HCT116 (cell line): ENCODE results near the gene SEMA3G. TPM values are rescaled to one million over a fixed set of nuclear protein-coding genes. Genes with fewer than 3 reads are reported as not detected.

Experiments used
- ATAC-seq: fragments of 200-7000 bp; cut with Tn5 transposase; 2 replicates; pipeline ENCODE4 v1.9.1; 2020; ENCODE audit warnings: mild to moderate bottlenecking, moderate library complexity
- BruUV-seq: library from RNA; stranded (reverse); fragments of 400-500 nt; replicated peaks from 2 replicates; lab custom pipeline; 2021; lab: Mats Ljungman, UMichigan
- CTCF ChIA-PET: fragments of 300-600 bp; sonication (Branson Sonifier 250); formaldehyde crosslinking; loops from one replicate; lab custom pipeline; 2021; ENCODE audit warnings: antibody characterized with exemption; lab: Charles Lee
- POLR2A ChIA-PET: fragments of 300-600, 350-600 bp; sonication (Branson Sonifier 250); formaldehyde crosslinking; loops from one replicate; lab custom pipeline; 2021; ENCODE audit warnings: antibody characterized with exemption; lab: Charles Lee
- RAD21 ChIA-PET, 2 experiments: fragments of 300-600 bp; sonication (Branson Sonifier 250); formaldehyde crosslinking; loops; one replicate each; lab custom pipeline; 2023; ENCODE audit warnings: low total read pairs in 2 of 2; ENCODE audit not compliant: uncharacterized antibody in 2 of 2, unreplicated experiment in 2 of 2, low non-redundant PET in 1 of 2; lab: Charles Lee
- DNase-seq: peaks from one replicate; pipeline ENCODE4 v3.0.0-alpha.2; 2010; ENCODE audit warnings: low read depth, low spot score
- H2AFZ ChIP-seq: fragments of 200-600 bp; shearing (Covaris generic), sonication (generic); 2 replicates; pipeline ENCODE4 v1.6.1; 2017; ENCODE audit warnings: low read depth, mixed run types, mixed read lengths, antibody characterized with exemption, low read length; ENCODE audit not compliant: poor library complexity, severe bottlenecking
- H3K27ac ChIP-seq: 2 replicates; pipeline ENCODE4 v1.5.1; 2012; ENCODE audit warnings: low read depth, low read length
- H3K27me3 ChIP-seq: fragments of 200-600 bp; sonication (generic); 2 replicates; pipeline ENCODE4 v1.6.1; 2016; ENCODE audit warnings: mixed run types, low read length, mixed read lengths; ENCODE audit not compliant: insufficient read depth
- H3K36me3 ChIP-seq, 2 experiments: fragments of 200-500 bp in 1 of 2; fragments of 200-600 bp in 1 of 2; sonication (Bioruptor generic) in 1 of 2; sonication (generic) in 1 of 2; 2 replicates each; pipeline versions ENCODE4 v1.5.1 to v1.6.1; 2014 to 2016; ENCODE audit warnings: low read length in 2 of 2, inconsistent platforms in 1 of 2, mixed read lengths in 1 of 2, mixed run types in 1 of 2; ENCODE audit not compliant: insufficient read depth in 2 of 2, control insufficient read depth in 1 of 2
- H3K4me1 ChIP-seq, 2 experiments: fragments of 200-600 bp in 1 of 2; sonication (generic) in 1 of 2; 2 replicates each; pipeline versions ENCODE4 v1.5.1 to v1.6.1; 2012 to 2017; ENCODE audit warnings: low read length in 2 of 2, inconsistent platforms in 1 of 2, mild to moderate bottlenecking in 1 of 2, mixed read lengths in 1 of 2, mixed run types in 1 of 2, moderate library complexity in 1 of 2; ENCODE audit not compliant: insufficient read depth in 2 of 2, control insufficient read depth in 1 of 2
- H3K4me2 ChIP-seq: fragments of 200-600 bp; sonication (generic); 2 replicates; pipeline ENCODE4 v1.6.1; 2017; ENCODE audit warnings: mixed run types, low read length, mixed read lengths
- H3K4me3 ChIP-seq, 2 experiments: fragments of 200-600 bp in 1 of 2; sonication (generic) in 1 of 2; replicated peaks in 1 of 2; 2 replicates each; pipeline ENCODE4 v1.5.1; 2011 to 2016; ENCODE audit warnings: low read length in 2 of 2, control low read depth in 1 of 2, low read depth in 1 of 2, mild to moderate bottlenecking in 1 of 2, mixed read lengths in 1 of 2, mixed run types in 1 of 2
- H3K79me2 ChIP-seq: fragments of 200-600 bp; sonication (generic); 2 replicates; pipeline ENCODE4 v1.6.1; 2017; ENCODE audit warnings: mild to moderate bottlenecking, mixed run types, low read length, moderate library complexity, mixed read lengths; ENCODE audit not compliant: insufficient read depth
- H3K9ac ChIP-seq: fragments of 200-600 bp; sonication (generic); 2 replicates; pipeline ENCODE4 v1.6.1; 2016; ENCODE audit warnings: low read length, mixed read lengths
- H3K9me2 ChIP-seq: fragments of 200-600 bp; sonication (generic), shearing (Covaris generic); 2 replicates; pipeline ENCODE4 v1.6.1; 2017; ENCODE audit warnings: mixed run types, mild to moderate bottlenecking, moderate library complexity; ENCODE audit not compliant: insufficient read depth
- H3K9me3 ChIP-seq, 2 experiments: fragments of 200-500 bp in 1 of 2; fragments of 200-600 bp in 1 of 2; sonication (Bioruptor generic) in 1 of 2; sonication (generic) in 1 of 2; 2 replicates each; pipeline ENCODE4 v1.6.1; 2014 to 2017; ENCODE audit warnings: low read length in 2 of 2, mixed read lengths in 2 of 2, inconsistent platforms in 1 of 2, low read depth in 1 of 2, mild to moderate bottlenecking in 1 of 2, mixed run types in 1 of 2, moderate library complexity in 1 of 2; ENCODE audit not compliant: control insufficient read depth in 1 of 2, insufficient read depth in 1 of 2
- H4K20me1 ChIP-seq: fragments of 200-600 bp; sonication (generic), shearing (Covaris generic); 2 replicates; pipeline ENCODE4 v1.6.1; 2017; ENCODE audit warnings: mixed run types, mild to moderate bottlenecking, moderate library complexity; ENCODE audit not compliant: insufficient read depth
- FOSL1 ChIP-seq: IDR thresholded peaks from 2 replicates; pipeline ENCODE4 v1.6.1; 2012; ENCODE audit warnings: low read depth
- SP1 ChIP-seq: IDR thresholded peaks from 2 replicates; pipeline ENCODE4 v1.6.1; 2012; ENCODE audit warnings: low read depth
- YY1 ChIP-seq: IDR thresholded peaks from 2 replicates; pipeline ENCODE4 v1.6.1; 2011; ENCODE audit warnings: low read length, low read depth, moderate library complexity, mild to moderate bottlenecking; ENCODE audit not compliant: insufficient replicate concordance; ENCODE audit errors: extremely low read depth
- intact Hi-C: fragments of 100-400 bp; cut with micrococcal nuclease; formaldehyde crosslinking; loops from 2 replicates; pipeline ENCODE4 v1.10.0; 2022
- total RNA-seq: library from RNA; stranded (reverse); gene quantifications from one replicate; pipeline ENCODE4 v1.2.1, GENCODE V29; 2021; ENCODE audit not compliant: unreplicated experiment
- TF ChIP-seq, protein P1 (sequence below): IDR thresholded peaks from 2 replicates; pipeline ENCODE4 v1.6.1; 2011; ENCODE audit warnings: mild to moderate bottlenecking, low read length, moderate library complexity; ENCODE audit not compliant: insufficient replicate concordance; ENCODE audit errors: extremely low read depth
- TF ChIP-seq, protein P2 (sequence below): IDR thresholded peaks from 2 replicates; pipeline ENCODE4 v1.6.1; 2012
- TF ChIP-seq, protein P3 (sequence below): IDR thresholded peaks from 2 replicates; pipeline ENCODE4 v1.6.1; 2012

Gene SEMA3G
- total RNA-seq, 1 experiment from 2014 or later: 4.2 TPM

DNA sequence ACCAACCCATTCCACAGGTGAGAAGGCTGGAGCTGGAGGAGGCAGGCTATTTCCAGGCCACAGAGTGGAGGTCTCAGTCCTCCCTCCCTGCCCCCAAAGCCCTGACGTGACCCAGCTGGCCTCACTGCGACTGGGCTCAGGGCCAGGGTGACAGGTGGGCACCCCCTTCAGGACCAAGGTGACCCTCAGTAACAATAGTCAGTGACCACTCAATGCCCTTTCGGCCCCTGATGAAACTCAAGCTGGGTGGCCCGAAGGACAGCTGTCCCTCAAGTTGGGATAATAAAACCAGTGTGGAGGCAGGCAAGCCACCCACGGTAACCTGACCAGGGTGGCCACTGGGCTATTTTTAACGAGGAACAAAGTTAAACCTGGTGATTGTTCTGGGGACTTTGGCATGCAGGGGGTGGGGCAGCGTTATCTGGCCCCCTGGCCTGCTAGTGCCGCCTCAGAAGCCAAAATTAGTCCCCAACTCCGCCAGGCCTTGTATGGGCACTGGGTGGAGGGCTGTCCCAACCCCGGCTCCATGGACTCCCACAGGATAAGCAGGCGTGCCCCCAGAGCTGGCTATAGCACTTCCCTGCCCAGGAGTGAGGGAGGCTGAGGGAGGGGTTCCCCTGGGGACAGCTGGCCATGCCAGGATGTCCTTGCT is 7.8 kb upstream of the SEMA3G start:
- H3K79me2 ChIP-seq: peaks cover 22% of the 10 kb centered on the region
- H3K4me1 ChIP-seq: peaks cover 46 to 71% of the 10 kb centered on the region in 2 experiments
- H3K9me3 ChIP-seq: no peaks in the 10 kb centered on the region
- no peaks in the 10 kb centered on the region for H4K20me1 ChIP-seq
- peak overlapping the region; percentile 89 for H3K4me2 ChIP-seq
- TF ChIP-seq YY1: no peak
- no peak for DNase-seq
- H3K9ac ChIP-seq: 0 out of 2 replicates have a peak overlapping the region, but pooled peaks have one; percentile 18
- H3K27me3 ChIP-seq: no peaks in the 10 kb centered on the region
- intact Hi-C loops: no loop called here
- RAD21 ChIA-PET: interaction anchor here in 1 of 2 experiments (0.8 kb wide), 1 partner anchor 25 kb away, joined by 3 read pairs; no protein-coding TSS in a partner anchor
- peak overlapping the region in 1 of 2 experiments; percentile 2; a peak in 1 of 4 replicates for H3K4me3 ChIP-seq
- ATAC-seq: no peak
- no peaks in the 10 kb centered on the region for H3K9me2 ChIP-seq
- POLR2A ChIA-PET: no interaction called here
- peak overlapping the region; percentile 36; the same call in 1 of the 2 replicates for H3K27ac ChIP-seq
- no TSS peak for BruUV-seq
- no peak overlapping the region for H2AFZ ChIP-seq
- peaks cover 2 to 9% of the 10 kb centered on the region in 2 experiments; a peak in 3 of 4 replicates for H3K36me3 ChIP-seq
- CTCF ChIA-PET: no interaction called here

DNA sequence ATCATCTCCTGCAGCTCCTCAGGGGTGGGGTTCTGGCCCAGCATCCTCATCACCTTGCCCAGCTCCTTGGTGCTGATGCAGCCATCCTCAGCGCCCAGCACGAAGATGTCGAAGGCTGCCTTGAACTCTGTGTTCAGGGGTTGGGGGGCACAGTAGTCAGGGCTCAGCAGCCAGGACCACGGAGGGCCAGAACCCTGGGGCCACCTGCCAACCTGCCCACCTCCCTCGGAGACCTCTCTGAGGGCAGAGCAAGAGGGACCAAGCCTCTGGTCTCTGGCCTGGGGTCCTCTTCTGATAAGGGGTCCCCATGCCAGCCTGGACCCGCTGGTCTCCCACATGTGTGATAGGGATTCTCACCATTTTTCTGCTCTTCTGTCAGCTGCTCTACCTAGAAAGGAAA is 7.2 kb upstream of the SEMA3G start:
- H3K79me2 ChIP-seq: peaks cover 17% of the 10 kb centered on the region
- TF ChIP-seq, protein P1, sequence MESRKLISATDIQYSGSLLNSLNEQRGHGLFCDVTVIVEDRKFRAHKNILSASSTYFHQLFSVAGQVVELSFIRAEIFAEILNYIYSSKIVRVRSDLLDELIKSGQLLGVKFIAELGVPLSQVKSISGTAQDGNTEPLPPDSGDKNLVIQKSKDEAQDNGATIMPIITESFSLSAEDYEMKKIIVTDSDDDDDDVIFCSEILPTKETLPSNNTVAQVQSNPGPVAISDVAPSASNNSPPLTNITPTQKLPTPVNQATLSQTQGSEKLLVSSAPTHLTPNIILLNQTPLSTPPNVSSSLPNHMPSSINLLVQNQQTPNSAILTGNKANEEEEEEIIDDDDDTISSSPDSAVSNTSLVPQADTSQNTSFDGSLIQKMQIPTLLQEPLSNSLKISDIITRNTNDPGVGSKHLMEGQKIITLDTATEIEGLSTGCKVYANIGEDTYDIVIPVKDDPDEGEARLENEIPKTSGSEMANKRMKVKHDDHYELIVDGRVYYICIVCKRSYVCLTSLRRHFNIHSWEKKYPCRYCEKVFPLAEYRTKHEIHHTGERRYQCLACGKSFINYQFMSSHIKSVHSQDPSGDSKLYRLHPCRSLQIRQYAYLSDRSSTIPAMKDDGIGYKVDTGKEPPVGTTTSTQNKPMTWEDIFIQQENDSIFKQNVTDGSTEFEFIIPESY: no peak
- TF ChIP-seq SP1 (no peak), FOSL1 (no peak)
- TF ChIP-seq, protein P2, sequence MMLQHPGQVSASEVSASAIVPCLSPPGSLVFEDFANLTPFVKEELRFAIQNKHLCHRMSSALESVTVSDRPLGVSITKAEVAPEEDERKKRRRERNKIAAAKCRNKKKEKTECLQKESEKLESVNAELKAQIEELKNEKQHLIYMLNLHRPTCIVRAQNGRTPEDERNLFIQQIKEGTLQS: no peak
- TF ChIP-seq, protein P3, sequence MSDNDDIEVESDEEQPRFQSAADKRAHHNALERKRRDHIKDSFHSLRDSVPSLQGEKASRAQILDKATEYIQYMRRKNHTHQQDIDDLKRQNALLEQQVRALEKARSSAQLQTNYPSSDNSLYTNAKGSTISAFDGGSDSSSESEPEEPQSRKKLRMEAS: no peak
- TF ChIP-seq, all 23 proteins: peak for 0
- RAD21 ChIA-PET: interaction anchor here in 1 of 2 experiments (0.8 kb wide), 1 partner anchor 24 kb away, joined by 3 read pairs; no protein-coding TSS in a partner anchor
- Histone ChIP-seq H3K9ac (0 out of 2 replicates have a peak overlapping the region, but pooled peaks have one; percentile 18), H3K4me3 (no peak overlapping the region), H3K36me3 (peaks cover 0 to 3% of the 10 kb centered on the region in 2 experiments; a peak in 1 of 4 replicates), H3K27ac (no peak overlapping the region; the same call in 1 of the 2 replicates), H3K4me1 (peaks cover 46 to 66% of the 10 kb centered on the region in 2 experiments), H3K4me2 (peak overlapping the region; percentile 89), H3K9me3 (no peaks in the 10 kb centered on the region), H3K27me3 (no peaks in the 10 kb centered on the region), H2AFZ (no peak overlapping the region), H4K20me1 (no peaks in the 10 kb centered on the region), H3K9me2 (no peaks in the 10 kb centered on the region)
- no TSS peak for BruUV-seq
- DNase-seq (no peak), ATAC-seq (no peak)
- intact Hi-C loops: no loop called here
- CTCF ChIA-PET: no interaction called here
- POLR2A ChIA-PET: no interaction called here
